ENCODE measurements around the gene FEZF2.

The FEZF2 gene

GRCh38 chr3:62373215-62373614 lies at the start of gene FEZF2:
Gene FEZF2 (minus strand): TSS chr3:62373550. CDS start chr3:62372868, 682 bp downstream.
- no peak for DNase-seq (ENCODE audit: low read depth in 2 of 2)

GRCh38 chr3:62421207-62421606 lies 47.9 kb upstream of the FEZF2 start:
- DNase-seq (ENCODE audit: low read depth in 2 of 2) = no peak

GRCh38 chr3:62416144-62416543 lies 42.8 kb upstream of the FEZF2 start:
- no peak for DNase-seq (ENCODE audit: low read depth in 2 of 2)

- no peak for DNase-seq (ENCODE audit: low read depth in 2 of 2)
Observed at GRCh38 chr3:62415312-62415801, 42.0 kb upstream of the FEZF2 start.

DNA sequence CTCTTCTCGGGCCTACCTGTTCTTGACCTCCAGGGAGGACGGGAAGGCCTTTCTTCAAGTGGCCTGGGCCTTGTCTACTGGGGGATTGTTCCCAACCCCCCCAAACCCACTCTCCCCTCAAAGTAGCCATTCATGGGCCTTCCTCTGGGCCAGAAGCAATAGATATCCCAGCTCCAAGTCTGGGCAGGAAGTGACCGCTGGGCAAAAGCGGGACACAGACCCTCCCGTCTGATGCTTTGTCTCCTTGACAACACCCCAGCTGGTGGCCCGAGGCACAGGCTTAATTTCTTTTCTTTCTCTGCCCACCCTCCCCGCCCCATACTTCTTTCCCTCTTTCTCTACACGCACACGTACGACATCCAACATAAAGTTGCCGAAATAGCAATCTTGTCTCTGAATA lies 41.4 kb upstream of the FEZF2 start:
- no peak for DNase-seq (ENCODE audit: low read depth in 2 of 2)

DNA sequence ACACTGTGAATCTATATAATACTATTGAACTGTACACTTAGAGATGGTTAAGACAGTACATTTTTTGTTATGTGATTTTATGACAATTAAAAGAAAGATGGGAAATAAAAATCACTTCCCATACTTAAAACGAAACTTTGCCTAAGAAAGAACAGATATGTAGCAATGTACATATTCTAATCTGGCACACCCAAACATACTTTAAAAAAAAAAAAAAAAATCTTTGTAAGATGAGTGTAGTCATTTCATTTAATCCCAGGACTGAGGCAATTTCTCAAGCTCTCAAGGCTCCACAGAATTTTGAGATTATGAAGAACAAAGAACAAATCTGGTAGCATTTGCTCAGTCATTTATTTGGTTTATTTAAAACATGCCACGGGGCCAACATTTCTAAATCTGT lies 40.3 kb upstream of the FEZF2 start:
- no peak for DNase-seq (ENCODE audit: low read depth in 2 of 2)

- DNase-seq (ENCODE audit: low read depth in 2 of 2) = no peak
Observed at GRCh38 chr3:62406945-62407344, 33.6 kb upstream of the FEZF2 start.

DNA sequence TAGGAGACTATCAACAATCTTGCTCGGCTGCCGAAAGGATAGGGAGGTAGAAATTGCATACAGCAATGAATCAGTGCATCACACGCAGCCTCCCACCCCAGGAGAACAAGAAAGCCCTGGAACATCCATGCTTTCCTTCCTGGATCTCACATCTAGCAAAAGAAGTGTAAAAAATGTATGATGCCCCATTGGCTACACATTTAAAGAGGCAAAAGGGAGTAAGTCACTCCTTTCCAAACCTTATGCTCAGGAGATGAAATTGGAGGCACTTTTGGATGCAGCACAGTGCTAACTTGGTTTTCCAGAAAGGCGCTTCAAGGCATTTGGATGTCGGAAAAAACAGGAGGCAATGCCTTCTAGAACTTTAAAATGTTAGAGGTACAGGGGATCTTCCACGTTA lies 32.2 kb upstream of the FEZF2 start:
- no peak for DNase-seq (ENCODE audit: low read depth in 2 of 2)

- no peak for DNase-seq (ENCODE audit: low read depth in 2 of 2)
Observed at GRCh38 chr3:62405135-62405534, 31.8 kb upstream of the FEZF2 start.

GRCh38 chr3:62404321-62404720 lies 31.0 kb upstream of the FEZF2 start:
- DNase-seq (ENCODE audit: low read depth in 2 of 2) = no peak

GRCh38 chr3:62403765-62404164 lies 30.4 kb upstream of the FEZF2 start:
- DNase-seq (ENCODE audit: low read depth in 2 of 2) = no peak

DNA sequence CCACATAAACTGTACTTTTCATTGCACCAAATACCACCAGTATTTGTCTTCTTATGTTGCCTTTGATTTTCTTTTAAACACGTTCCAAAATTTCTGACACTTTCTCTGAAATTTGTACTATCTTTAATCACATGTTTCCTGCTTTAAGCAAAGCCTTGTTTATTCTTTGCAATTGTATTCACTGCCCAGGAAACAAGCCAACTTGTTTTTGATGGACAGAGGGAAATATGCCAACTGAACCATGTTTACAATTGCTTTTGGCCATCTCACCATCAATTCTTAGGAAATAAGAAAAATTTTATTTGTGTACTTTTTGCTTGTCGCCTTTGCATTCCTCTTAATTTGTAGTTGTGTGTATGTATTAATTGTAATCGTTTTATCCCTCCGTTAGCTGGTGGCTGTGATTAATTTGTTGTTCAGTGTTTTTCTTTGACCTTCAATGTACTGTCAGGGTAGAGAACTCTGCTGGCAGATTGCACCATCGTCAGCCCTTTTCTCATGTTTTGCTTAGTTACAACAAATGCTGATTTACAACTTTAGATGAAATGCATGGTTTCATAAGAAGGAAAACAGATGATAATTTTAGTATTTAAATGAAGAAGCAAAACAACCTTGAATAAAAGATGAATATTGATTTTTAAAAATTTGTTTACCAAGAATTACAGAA lies 19.4 kb upstream of the FEZF2 start:
- DNase-seq (ENCODE audit: low read depth in 2 of 2) = no peak

DNA sequence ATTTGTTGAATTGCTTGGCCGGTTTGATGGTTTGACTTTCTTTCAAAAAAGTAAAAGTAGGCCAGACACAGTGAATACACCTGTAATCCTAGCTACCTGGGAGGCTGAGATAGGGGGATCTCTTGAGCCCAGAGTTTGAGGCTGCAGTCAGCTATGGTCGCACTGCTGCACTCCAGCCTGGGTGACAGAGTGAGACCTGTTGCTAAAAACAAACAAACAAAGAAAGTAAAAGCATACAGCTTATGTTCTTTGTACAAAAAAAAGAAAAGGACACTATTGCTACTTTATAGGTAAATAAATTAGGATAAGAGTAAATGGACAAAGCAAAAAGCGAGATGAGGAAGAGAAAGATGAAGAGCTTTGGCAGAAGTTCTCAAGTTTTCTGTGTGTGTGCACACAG lies 13.9 kb upstream of the FEZF2 start:
- DNase-seq (ENCODE audit: low read depth in 2 of 2) = no peak

GRCh38 chr3:62379321-62379798 lies 6.0 kb upstream of the FEZF2 start:
- no peak for DNase-seq (ENCODE audit: low read depth in 2 of 2)

- no peak for DNase-seq (ENCODE audit: low read depth in 2 of 2)
Observed at GRCh38 chr3:62378921-62379320, 5.6 kb upstream of the FEZF2 start.

DNA sequence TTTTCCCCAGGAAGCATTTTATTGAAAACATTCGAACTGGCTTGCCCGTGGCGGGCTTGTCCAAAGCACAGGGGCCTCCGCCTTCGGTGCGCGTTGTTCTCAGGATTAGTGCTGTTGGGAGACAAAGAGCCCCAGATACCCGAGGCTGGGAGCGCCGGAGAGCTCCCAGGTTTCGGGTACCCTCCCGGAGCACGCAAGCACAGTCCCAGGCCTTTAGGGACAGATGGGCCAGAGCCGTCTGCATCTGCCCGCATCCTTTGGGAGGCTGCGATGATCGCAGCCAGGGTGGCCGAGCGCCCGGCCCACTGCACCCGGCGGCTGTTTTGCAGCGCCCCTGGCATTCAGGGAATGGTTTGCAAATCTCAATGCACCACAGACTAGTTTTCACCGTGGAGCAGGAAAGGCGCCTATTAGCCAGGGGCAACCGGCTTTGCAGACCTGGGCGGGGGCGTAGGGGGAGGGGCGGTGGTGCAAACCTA lies 5.0 kb upstream of the FEZF2 start:
- DNase-seq (ENCODE audit: low read depth in 2 of 2) = no peak

GRCh38 chr3:62376906-62377877 lies 3.8 kb upstream of the FEZF2 start:
- DNase-seq (ENCODE audit: low read depth in 2 of 2) = no peak

- no peak for DNase-seq (ENCODE audit: low read depth in 2 of 2)
Observed at GRCh38 chr3:62376454-62376720, 3.0 kb upstream of the FEZF2 start.

- DNase-seq (ENCODE audit: low read depth in 2 of 2) = no peak
Observed at GRCh38 chr3:62375655-62376453, 2.5 kb upstream of the FEZF2 start.

GRCh38 chr3:62374341-62375218 lies 1.2 kb upstream of the FEZF2 start:
- no peak for DNase-seq (ENCODE audit: low read depth in 2 of 2)

GRCh38 chr3:62373714-62374333 lies 474 bp upstream of the FEZF2 start:
- DNase-seq (ENCODE audit: low read depth in 2 of 2) = no peak

All from stimulated activated CD8-positive, alpha-beta memory T cell treated with anti-CD3 and anti-CD28 coated beads, Interleukin-2, amount 100 ng/mL, for 48 hours (primary cell).